ENCODE results near the gene RINL. TPM values are rescaled to one million over a fixed set of nuclear protein-coding genes. Genes with fewer than 3 reads are reported as not detected.

RINL gene
- total RNA-seq, 4 donors from 2014 or later: 5.5 to 14.0 (median 11.6) TPM

- DNase-seq (ENCODE audit: low spot score in 2 of 2): peak in 1 of 2 donors; percentile 58
- H3K4me3 ChIP-seq (ENCODE audit: low read depth, poor library complexity, severe bottlenecking): no peak overlapping the region
- intact Hi-C loops (cut with DNase I; ENCODE audit: low total_unique reads): loop anchor here (10.0 kb wide), 1 partner anchor 202 kb away; no protein-coding TSS in a partner anchor
- TF ChIP-seq POLR2A (IDR thresholded peaks at IDR 0.05): no peak
- TF ChIP-seq, protein P1, sequence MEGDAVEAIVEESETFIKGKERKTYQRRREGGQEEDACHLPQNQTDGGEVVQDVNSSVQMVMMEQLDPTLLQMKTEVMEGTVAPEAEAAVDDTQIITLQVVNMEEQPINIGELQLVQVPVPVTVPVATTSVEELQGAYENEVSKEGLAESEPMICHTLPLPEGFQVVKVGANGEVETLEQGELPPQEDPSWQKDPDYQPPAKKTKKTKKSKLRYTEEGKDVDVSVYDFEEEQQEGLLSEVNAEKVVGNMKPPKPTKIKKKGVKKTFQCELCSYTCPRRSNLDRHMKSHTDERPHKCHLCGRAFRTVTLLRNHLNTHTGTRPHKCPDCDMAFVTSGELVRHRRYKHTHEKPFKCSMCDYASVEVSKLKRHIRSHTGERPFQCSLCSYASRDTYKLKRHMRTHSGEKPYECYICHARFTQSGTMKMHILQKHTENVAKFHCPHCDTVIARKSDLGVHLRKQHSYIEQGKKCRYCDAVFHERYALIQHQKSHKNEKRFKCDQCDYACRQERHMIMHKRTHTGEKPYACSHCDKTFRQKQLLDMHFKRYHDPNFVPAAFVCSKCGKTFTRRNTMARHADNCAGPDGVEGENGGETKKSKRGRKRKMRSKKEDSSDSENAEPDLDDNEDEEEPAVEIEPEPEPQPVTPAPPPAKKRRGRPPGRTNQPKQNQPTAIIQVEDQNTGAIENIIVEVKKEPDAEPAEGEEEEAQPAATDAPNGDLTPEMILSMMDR (IDR thresholded peaks at IDR 0.05): no peak
- WGBS, 2 donors: 51 to 56% methylated on average over 4 to 6 of the region's 6 CpGs
These were observed 41.0 kb downstream of the RINL start for GRCh38 chr19:38836983-38837626.

DNA sequence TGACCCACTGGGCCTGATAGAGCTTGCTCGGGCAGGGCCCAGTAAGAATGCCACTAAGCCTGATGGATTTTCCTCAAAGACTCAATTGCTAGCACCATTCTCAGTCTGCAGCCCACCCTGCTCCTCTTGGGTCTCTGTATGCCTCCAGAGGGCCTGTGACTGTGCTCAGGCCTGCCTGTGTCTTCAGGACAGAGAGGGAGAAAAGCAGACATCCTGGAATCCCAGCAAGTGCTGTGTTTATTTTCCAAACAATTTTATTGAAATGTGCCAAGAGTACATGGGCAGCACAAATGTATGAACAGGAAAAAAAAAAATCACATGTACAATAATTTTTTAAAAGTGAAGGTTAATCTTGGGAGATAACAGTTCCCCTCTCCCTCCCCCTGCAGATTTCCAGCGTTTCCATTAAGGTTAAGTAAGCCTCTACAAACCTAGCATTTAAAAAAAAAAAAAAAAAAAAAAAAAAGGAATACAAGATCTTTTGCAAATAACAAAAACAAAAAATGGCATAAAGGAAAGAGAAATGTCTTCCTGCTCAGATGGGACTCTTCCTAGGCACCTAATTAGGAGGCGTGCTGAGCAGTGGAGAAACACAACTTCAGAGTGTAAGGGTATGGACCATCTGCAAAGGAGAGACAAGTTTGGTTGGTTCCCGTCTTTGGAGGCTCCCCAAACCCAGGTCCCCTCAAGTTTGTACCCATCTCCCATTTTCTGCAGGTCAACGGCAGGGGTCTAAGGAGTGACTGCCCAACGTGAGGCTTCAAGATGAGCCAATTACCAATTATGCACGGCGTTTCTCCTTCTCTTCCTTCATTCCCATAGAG is 41.7 kb downstream of the RINL start:
- no peak for DNase-seq (ENCODE audit: low spot score in 2 of 2)
- TF ChIP-seq POLR2A (IDR thresholded peaks at IDR 0.05): no peak
- TF ChIP-seq, protein P1 (IDR thresholded peaks at IDR 0.05): no peak
- WGBS, 2 donors: 46 to 48% methylated on average over 8 of the region's 8 CpGs
- intact Hi-C loops (cut with DNase I; ENCODE audit: low total_unique reads): loop anchor here (10.0 kb wide), 1 partner anchor 202 kb away; no protein-coding TSS in a partner anchor
- H3K4me3 ChIP-seq (ENCODE audit: low read depth, poor library complexity, severe bottlenecking): no peak overlapping the region

DNA sequence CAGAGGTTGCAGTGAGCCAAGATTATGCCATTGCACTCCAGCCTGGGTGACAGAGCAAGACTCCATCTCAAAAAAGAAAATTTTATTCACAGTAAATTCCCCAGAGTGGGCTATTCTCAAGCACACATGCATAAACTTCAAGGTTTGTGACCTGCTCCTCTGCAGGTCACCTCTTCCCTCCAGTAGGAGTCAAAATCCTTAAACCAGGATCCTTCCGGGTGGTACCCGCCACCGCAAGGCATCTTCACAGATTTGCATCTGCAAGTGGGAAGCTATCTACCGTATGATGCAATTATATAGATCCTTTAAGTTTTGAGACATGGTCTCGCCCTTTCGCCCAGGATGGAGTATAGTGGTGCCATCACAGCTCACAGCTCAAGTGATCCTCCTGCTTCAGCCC is 43.5 kb downstream of the RINL start:
- H3K4me3 ChIP-seq (ENCODE audit: low read depth, poor library complexity, severe bottlenecking): no peak overlapping the region
- no peak for DNase-seq (ENCODE audit: low spot score in 2 of 2)
- intact Hi-C loops (cut with DNase I; ENCODE audit: low total_unique reads): loop anchor here (10.0 kb wide), 1 partner anchor 200 kb away; no protein-coding TSS in a partner anchor
- TF ChIP-seq, protein P1 (IDR thresholded peaks at IDR 0.05): no peak
- TF ChIP-seq POLR2A (IDR thresholded peaks at IDR 0.05): no peak
- 85 to 91% methylated on average over 6 of the region's 6 CpGs for WGBS, 2 donors

GRCh38 chr19:38834104-38834490 is 44.0 kb downstream of the RINL start:
- no peak overlapping the region for H3K4me3 ChIP-seq (ENCODE audit: low read depth, poor library complexity, severe bottlenecking)
- TF ChIP-seq POLR2A (IDR thresholded peaks at IDR 0.05): no peak
- TF ChIP-seq, protein P1 (IDR thresholded peaks at IDR 0.05): no peak
- no peak for DNase-seq (ENCODE audit: low spot score in 2 of 2)
- WGBS, 2 donors: 92% methylated on average over 4 of the region's 4 CpGs
- intact Hi-C loops (cut with DNase I; ENCODE audit: low total_unique reads): loop anchor here (10.0 kb wide), 1 partner anchor 199 kb away; no protein-coding TSS in a partner anchor

DNA sequence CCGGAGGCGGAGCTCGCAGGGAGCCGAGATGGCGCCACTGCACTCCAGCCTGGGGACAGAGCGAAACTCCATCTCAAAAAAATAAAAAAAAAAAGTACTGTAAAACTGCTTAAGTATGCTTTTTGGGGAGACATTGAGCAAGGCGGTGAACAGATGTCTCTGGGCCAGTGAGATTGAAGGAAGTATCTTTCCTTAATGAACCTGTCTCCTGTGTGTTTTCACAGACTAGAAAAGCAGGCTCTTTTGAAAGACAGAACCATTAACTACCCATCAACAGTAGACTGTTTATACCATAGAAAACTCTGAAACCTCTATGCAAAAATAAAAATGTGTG is 45.0 kb downstream of the RINL start:
- DNase-seq (ENCODE audit: low spot score in 2 of 2): no peak
- intact Hi-C loops (cut with DNase I; ENCODE audit: low total_unique reads): loop anchor here (10.0 kb wide), 1 partner anchor 198 kb away; no protein-coding TSS in a partner anchor
- H3K4me3 ChIP-seq (ENCODE audit: low read depth, poor library complexity, severe bottlenecking): no peak overlapping the region
- TF ChIP-seq, protein P1 (IDR thresholded peaks at IDR 0.05): no peak
- TF ChIP-seq POLR2A (IDR thresholded peaks at IDR 0.05): no peak
- WGBS, 2 donors: 81 to 82% methylated on average over 7 of the region's 7 CpGs

Data from lower leg skin (tissue), 4 donors.